ENCODE measurements around the gene FAM163A. TPM values are rescaled to one million over a fixed set of nuclear protein-coding genes. Genes with fewer than 3 reads are reported as not detected.
"Not testable (repeated sequence)": the region's sequence is repeated elsewhere in the genome, so short reads cannot be mapped to it uniquely, and the experiment has no call there.

FAM163A gene
- total RNA-seq (2014; rRNA removed; shearing (Covaris generic)): 0.05 TPM in 1 of 2 replicates, not detected in the other

- DNase-seq (ENCODE audit: low read depth): no peak
Observed at GRCh38 chr1:179742717-179743678, at the start of gene FAM163A. TSS of gene FAM163A (plus strand) at chr1:179743291. CDS start at chr1:179813098, 69,807 bp downstream.

GRCh38 chr1:179694530-179694929 lies 48.6 kb upstream of the FAM163A start:
- DNase-seq (ENCODE audit: low read depth): not testable (repeated sequence)

DNA sequence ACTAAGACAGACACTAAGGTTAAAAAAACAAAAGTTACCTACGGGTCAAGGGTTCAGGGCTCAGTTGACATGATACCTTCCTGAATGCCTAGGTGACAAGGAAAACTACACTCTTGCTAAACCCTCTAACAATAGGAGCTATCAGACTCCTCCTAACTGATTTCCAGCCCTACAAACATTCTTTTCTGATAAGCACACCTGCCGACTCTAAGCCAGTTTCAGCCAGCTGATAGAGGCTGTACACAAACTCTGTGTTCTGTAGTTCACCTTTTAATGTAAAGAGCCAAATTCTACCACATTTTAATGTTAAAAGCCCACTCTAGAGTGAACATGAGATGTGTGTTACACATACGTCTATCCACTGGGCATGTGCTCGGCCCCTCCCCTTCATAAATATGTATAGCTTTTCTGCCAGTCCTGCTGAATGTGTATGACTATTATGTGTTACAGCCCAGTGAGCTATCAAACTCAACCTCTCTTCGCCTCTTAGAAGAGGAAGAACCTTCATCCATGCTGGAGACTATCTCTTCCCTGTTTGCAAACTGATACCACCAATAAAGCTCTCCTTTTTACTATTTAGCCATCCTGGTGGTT lies 40.0 kb upstream of the FAM163A start:
- no peak for DNase-seq (ENCODE audit: low read depth)

- DNase-seq (ENCODE audit: low read depth): peak; percentile 60
Observed at GRCh38 chr1:179706339-179706941, 36.7 kb upstream of the FAM163A start.

DNA sequence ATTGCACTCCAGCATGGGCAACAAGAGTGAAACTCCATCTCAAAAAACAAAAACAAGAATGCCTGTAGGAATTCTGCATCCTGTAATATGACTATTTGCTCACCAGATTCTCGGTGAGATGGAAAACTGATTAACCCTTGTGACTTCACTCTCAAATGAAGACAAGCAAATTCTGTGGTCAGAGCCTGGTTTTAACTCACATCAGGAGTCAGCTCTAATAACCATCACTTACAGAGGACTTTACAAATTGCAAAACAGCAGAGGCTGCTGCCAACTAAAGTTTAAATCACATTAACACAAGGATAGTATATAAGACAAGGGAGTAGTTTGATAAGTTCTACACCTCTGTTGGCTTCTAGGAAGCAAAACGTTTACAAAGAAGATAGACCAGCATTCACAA lies 35.7 kb upstream of the FAM163A start:
- no peak for DNase-seq (ENCODE audit: low read depth)

DNA sequence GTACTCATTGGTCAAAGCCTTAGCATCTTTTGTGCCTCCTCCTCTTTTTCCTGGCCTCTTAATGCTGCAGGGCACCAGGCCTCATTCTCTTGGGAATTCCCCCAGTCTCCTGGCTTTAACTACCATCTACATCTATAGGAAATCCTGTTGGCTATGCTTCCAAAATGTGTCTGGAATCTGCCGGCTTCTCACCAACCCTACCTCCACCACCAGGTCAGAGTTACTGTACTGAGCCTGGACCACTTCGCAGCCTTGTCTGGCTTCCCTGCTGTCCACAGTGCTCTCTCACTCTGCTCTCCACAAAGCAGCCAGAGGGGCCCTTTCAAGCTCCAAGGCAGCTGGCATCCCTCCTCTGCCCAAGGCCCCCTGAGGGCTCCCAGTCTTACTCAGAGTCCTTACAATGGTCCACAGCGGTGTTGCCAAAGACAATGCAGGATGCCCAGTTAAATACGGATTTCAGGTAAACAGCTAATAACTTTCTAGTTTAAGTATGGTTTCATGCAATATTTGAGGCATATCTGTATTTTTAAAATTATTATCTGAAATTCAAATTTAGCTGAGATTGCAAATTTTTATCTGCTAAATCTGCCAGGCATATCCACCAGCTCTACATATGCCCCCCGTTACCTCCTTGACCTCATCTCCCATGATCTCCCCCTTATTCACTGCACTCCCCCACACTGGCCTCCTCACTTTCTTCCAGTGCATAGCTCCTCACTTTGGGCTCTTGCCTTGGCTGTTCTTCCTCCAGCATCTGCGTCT lies 34.5 kb upstream of the FAM163A start:
- no peak for DNase-seq (ENCODE audit: low read depth)

DNA sequence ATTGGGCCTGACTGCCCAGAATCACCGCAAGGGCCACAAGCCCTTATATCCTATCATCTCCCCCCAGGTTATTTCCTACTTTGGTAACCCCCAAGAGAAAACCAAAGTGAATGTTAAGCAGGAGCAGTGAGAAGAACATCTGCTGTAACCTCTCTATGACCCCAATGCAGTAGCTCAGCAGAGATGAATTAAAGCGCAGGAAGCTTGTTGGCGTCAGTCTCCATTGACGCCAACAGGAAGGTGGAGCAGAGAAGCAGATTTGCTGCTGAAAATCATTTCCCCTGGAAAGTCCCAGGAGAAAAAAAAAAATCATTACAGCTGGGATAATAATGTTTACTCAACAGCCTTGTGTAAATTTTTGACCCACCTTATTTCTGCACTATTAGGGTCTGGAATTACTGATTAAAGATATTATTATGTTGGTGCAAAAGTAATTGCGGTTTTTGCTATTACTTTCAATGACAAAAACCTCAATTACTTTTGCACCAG lies 33.2 kb upstream of the FAM163A start:
- no peak for DNase-seq (ENCODE audit: low read depth)

- no peak for DNase-seq (ENCODE audit: low read depth)
Observed at GRCh38 chr1:179714159-179714558, 28.9 kb upstream of the FAM163A start.

GRCh38 chr1:179714623-179715022 lies 28.5 kb upstream of the FAM163A start:
- DNase-seq (ENCODE audit: low read depth): no peak

DNA sequence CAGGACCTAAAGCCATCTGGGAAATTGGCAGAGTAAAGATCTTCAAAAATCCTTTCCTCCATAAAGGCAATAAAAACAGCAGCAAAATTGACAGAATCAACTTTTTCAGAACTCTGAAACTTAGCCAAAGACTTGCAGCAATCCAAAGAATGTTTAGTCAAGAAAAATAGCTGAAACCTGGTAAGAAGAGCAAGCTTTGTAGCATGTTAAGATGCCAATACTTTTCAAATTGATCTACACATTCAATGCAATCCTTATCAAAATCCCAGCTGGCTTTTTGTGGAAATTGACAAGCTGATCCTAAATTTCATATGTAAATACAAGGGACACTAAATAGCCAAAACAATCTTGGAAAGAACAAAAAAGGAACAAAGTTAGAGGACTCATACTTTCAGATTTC lies 23.8 kb upstream of the FAM163A start:
- DNase-seq (ENCODE audit: low read depth): no peak

GRCh38 chr1:179728271-179728670 lies 14.8 kb upstream of the FAM163A start:
- DNase-seq (ENCODE audit: low read depth): no peak

DNA sequence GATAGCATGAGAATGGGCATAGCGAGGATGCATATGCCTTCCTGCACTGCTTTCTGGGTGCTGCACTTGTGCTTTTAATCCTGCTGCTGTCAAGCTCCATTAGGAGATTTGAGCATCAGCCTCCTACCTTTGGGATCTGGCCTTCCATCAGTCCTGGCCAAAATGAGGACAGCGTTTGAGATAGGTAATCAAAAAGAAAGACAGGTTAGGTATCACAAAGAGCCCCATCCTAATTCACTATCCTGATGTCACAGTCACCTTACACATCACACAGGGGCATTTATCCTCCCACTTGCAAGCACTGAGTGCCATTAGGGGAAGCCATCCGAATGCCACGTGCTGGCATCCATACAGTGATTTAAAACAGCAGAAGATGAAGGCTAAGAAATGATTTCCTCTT lies 13.2 kb upstream of the FAM163A start:
- no peak for DNase-seq (ENCODE audit: low read depth)

- DNase-seq (ENCODE audit: low read depth): no peak
Observed at GRCh38 chr1:179731643-179732042, 11.4 kb upstream of the FAM163A start.

GRCh38 chr1:179742291-179742690 lies 800 bp upstream of the FAM163A start:
- no peak for DNase-seq (ENCODE audit: low read depth)

- no peak for DNase-seq (ENCODE audit: low read depth)
Observed at GRCh38 chr1:179743679-179744400, 749 bp downstream of the FAM163A start.

- no peak for DNase-seq (ENCODE audit: low read depth)
Observed at GRCh38 chr1:179744401-179745130, 1.5 kb downstream of the FAM163A start.

- DNase-seq (ENCODE audit: low read depth): no peak
Observed at GRCh38 chr1:179745131-179745611, 2.1 kb downstream of the FAM163A start.

- DNase-seq (ENCODE audit: low read depth): no peak
Observed at GRCh38 chr1:179745743-179746142, 2.7 kb downstream of the FAM163A start.

- DNase-seq (ENCODE audit: low read depth): no peak
Observed at GRCh38 chr1:179747611-179748010, 4.5 kb downstream of the FAM163A start.

DNA sequence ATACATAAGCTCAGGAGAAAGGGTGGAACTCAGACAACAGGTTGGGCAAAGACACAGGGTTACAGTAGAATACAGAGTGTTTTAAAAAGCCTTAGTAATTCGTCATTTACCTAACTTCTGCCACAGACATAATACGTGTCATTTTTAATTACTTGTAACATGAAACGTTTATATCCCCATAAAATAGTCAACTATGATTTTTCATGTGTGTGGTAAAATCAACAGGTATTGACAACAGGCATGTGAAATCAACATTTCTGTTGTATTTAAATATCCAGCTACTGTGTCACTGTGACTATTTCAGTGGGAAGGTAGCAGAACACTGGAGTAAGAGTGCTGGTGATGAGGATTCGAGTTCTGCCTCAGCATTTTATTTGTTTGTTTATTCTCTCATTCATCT lies 5.7 kb downstream of the FAM163A start:
- no peak for DNase-seq (ENCODE audit: low read depth)
